SK-N-SH treated with all-trans-retinoic acid at 6 μM for 48 hours (cell line): ENCODE data around the gene MYCBPAP.

Experiments
- GLIS3 ChIP-seq: fragments of 250-450 bp; sonication (Bioruptor Pico); IDR thresholded peaks from 2 replicates; pipeline ENCODE4 v1.5.0; 2020; ENCODE audit warnings: mild to moderate bottlenecking, moderate library complexity
- PPARA ChIP-seq: fragments of 250-450 bp; sonication (Bioruptor Pico); IDR thresholded peaks from 2 replicates; pipeline ENCODE4 v1.5.0; 2020; ENCODE audit warnings: mild to moderate bottlenecking, borderline replicate concordance
- RARB ChIP-seq: fragments of 250-450 bp; sonication (Bioruptor Pico); IDR thresholded peaks from 2 replicates; pipeline ENCODE4 v1.8.0; 2021; ENCODE audit warnings: mild to moderate bottlenecking, moderate library complexity
- TOX ChIP-seq: fragments of 250-450 bp; sonication (Bioruptor Pico); IDR thresholded peaks from 2 replicates; pipeline ENCODE4 v1.8.0; 2021; ENCODE audit warnings: mild to moderate bottlenecking, moderate library complexity, borderline replicate concordance
- TF ChIP-seq, protein P1 (sequence below): fragments of 250-450 bp; sonication (Bioruptor Pico); IDR thresholded peaks from 2 replicates; pipeline ENCODE4 v1.5.0; 2020; ENCODE audit warnings: mild to moderate bottlenecking, moderate library complexity
- TF ChIP-seq, protein P2 (sequence below): fragments of 250-450 bp; sonication (Bioruptor Pico); IDR thresholded peaks from 2 replicates; pipeline ENCODE4 v1.8.0; 2020; ENCODE audit warnings: mild to moderate bottlenecking, moderate library complexity, borderline replicate concordance

DNA sequence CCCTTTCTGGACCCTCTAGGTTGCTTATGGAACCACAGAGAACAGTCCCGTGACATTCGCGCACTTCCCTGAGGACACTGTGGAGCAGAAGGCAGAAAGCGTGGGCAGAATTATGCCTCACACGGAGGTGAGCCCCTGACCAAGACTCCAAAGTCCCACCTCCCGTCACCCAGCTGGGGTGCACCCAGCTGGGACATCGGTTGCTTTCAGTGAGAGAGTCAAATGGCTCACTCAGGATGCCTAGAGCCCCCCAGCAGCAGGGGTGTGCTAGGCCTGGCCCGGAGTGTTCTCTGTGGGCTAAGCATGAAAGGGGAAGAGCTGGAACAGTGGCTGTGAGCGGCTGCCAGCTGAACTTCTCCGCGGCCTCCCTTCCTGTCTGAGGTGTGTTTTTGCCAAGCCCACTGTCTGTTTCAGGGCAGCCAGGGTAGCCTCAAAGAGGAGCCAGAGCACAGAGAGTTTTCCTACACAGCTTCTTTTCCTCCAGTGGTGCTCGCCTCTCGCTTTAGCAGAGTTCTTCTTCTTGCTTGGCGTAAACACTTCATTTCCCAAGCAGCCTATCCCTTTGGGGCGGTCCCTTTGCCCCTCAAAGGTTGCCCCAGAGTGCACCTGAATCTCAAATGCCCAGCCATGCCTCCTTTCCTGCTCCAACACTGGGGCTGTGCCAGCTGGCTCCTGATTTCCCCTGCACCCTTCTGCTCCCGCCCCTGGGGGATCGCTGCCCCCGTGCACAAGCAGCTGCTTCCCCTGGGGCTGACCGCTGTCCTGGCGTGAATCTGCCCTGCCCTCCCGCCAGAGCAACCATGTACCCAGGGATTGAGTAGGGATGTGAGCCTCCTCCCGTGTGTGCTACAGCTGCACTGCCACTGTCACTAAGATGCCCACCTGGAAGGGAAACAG lies 37.0 kb upstream of the MYCBPAP start:
- no peak for TF ChIP-seq RARB (CRISPR knock-in tag)
- TF ChIP-seq, protein P1, sequence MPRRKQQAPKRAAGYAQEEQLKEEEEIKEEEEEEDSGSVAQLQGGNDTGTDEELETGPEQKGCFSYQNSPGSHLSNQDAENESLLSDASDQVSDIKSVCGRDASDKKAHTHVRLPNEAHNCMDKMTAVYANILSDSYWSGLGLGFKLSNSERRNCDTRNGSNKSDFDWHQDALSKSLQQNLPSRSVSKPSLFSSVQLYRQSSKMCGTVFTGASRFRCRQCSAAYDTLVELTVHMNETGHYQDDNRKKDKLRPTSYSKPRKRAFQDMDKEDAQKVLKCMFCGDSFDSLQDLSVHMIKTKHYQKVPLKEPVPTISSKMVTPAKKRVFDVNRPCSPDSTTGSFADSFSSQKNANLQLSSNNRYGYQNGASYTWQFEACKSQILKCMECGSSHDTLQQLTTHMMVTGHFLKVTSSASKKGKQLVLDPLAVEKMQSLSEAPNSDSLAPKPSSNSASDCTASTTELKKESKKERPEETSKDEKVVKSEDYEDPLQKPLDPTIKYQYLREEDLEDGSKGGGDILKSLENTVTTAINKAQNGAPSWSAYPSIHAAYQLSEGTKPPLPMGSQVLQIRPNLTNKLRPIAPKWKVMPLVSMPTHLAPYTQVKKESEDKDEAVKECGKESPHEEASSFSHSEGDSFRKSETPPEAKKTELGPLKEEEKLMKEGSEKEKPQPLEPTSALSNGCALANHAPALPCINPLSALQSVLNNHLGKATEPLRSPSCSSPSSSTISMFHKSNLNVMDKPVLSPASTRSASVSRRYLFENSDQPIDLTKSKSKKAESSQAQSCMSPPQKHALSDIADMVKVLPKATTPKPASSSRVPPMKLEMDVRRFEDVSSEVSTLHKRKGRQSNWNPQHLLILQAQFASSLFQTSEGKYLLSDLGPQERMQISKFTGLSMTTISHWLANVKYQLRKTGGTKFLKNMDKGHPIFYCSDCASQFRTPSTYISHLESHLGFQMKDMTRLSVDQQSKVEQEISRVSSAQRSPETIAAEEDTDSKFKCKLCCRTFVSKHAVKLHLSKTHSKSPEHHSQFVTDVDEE (CRISPR knock-in tag), result no peak
- TF ChIP-seq, protein P2, sequence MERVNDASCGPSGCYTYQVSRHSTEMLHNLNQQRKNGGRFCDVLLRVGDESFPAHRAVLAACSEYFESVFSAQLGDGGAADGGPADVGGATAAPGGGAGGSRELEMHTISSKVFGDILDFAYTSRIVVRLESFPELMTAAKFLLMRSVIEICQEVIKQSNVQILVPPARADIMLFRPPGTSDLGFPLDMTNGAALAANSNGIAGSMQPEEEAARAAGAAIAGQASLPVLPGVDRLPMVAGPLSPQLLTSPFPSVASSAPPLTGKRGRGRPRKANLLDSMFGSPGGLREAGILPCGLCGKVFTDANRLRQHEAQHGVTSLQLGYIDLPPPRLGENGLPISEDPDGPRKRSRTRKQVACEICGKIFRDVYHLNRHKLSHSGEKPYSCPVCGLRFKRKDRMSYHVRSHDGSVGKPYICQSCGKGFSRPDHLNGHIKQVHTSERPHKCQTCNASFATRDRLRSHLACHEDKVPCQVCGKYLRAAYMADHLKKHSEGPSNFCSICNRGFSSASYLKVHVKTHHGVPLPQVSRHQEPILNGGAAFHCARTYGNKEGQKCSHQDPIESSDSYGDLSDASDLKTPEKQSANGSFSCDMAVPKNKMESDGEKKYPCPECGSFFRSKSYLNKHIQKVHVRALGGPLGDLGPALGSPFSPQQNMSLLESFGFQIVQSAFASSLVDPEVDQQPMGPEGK (CRISPR knock-in tag), result no peak
- no peak for TF ChIP-seq TOX
- no peak for TF ChIP-seq PPARA
- no peak for TF ChIP-seq GLIS3 (CRISPR knock-in tag)
